IMR-90 (cell line): ENCODE data around the gene LIN37. TPM values are rescaled to one million over a fixed set of nuclear protein-coding genes. Genes with fewer than 3 reads are reported as not detected.

Source experiments
- ATAC-seq: fragments of 200-7000 bp; cut with Tn5 transposase; 2 replicates; pipeline ENCODE4 v1.9.1; 2020; ENCODE audit warnings: low read depth, mild to moderate bottlenecking, moderate library complexity
- BruUV-seq: library from RNA; stranded (reverse); fragments of 400-500 nt; replicated peaks from 2 replicates; lab custom pipeline; 2021; lab: Mats Ljungman, UMichigan
- CTCF ChIA-PET: fragments of 300-600 bp; formaldehyde crosslinking; extraction: SDS; loops from one replicate; lab custom pipeline; 2021; ENCODE audit warnings: antibody characterized with exemption; lab: Yijun Ruan, JAX
- POLR2A ChIA-PET: fragments of 300-600 bp; sonication (Branson Sonifier 250); formaldehyde crosslinking; loops from one replicate; lab custom pipeline; 2022; ENCODE audit warnings: antibody characterized with exemption; ENCODE audit not compliant: unreplicated experiment; lab: Charles Lee
- DNase-seq: peaks from one replicate; pipeline ENCODE4 v3.0.0; 2013
- H2AFZ ChIP-seq: replicated peaks from 2 replicates; pipeline ENCODE3; 2013; ENCODE audit warnings: low read length, mild to moderate bottlenecking; ENCODE audit not compliant: poor library complexity
- H2AK5ac ChIP-seq: 2 replicates; pipeline ENCODE4 v1.6.1; 2013; ENCODE audit warnings: low read depth, low read length, inconsistent platforms
- H2AK9ac ChIP-seq: replicated peaks from 2 replicates; pipeline ENCODE3; 2013; ENCODE audit warnings: mild to moderate bottlenecking, low read depth, low read length, moderate library complexity; ENCODE audit not compliant: poor library complexity
- H2BK120ac ChIP-seq: 2 replicates; pipeline ENCODE4 v1.6.1; 2013; ENCODE audit warnings: low read depth, low read length, inconsistent platforms
- H2BK15ac ChIP-seq: 3 replicates; pipeline ENCODE4 v1.6.1; 2013; ENCODE audit warnings: low read depth, low read length, inconsistent platforms
- H2BK20ac ChIP-seq: 2 replicates; pipeline ENCODE4 v1.6.1; 2013; ENCODE audit warnings: low read depth, mild to moderate bottlenecking, inconsistent platforms, low read length, moderate library complexity
- H2BK5ac ChIP-seq: 2 replicates; pipeline ENCODE4 v1.6.1; 2013; ENCODE audit warnings: mild to moderate bottlenecking, low read depth, low read length, inconsistent platforms; ENCODE audit not compliant: poor library complexity, severe bottlenecking
- H3K14ac ChIP-seq: replicated peaks from 2 replicates; pipeline ENCODE4 v1.6.1; 2013; ENCODE audit warnings: low read depth, low read length, inconsistent platforms
- H3K18ac ChIP-seq: 2 replicates; pipeline ENCODE4 v1.6.1; 2013; ENCODE audit warnings: low read depth, low read length, control low read depth
- H3K23ac ChIP-seq: 2 replicates; pipeline ENCODE4 v1.6.1; 2013; ENCODE audit warnings: low read depth, low read length, inconsistent platforms
- H3K27ac ChIP-seq: 2 replicates; pipeline ENCODE4 v1.5.1; 2013; ENCODE audit warnings: mild to moderate bottlenecking, control low read depth, low read length; ENCODE audit not compliant: insufficient read depth
- H3K27me3 ChIP-seq: 2 replicates; pipeline ENCODE4 v1.6.1; 2013; ENCODE audit warnings: low read length; ENCODE audit not compliant: control insufficient read depth, insufficient read depth
- H3K36me3 ChIP-seq: 2 replicates; pipeline ENCODE4 v1.6.1; 2013; ENCODE audit warnings: low read length, mixed read lengths; ENCODE audit not compliant: control insufficient read depth, insufficient read depth
- H3K4ac ChIP-seq: 2 replicates; pipeline ENCODE4 v1.6.1; 2013; ENCODE audit warnings: low read depth, low read length, inconsistent platforms
- H3K4me1 ChIP-seq: 2 replicates; pipeline ENCODE4 v1.6.1; 2013; ENCODE audit warnings: low read length, mixed read lengths; ENCODE audit not compliant: control insufficient read depth, insufficient read depth
- H3K4me2 ChIP-seq: 2 replicates; pipeline ENCODE4 v1.6.1; 2013; ENCODE audit warnings: low read depth, mild to moderate bottlenecking, control low read depth, low read length, moderate library complexity
- H3K4me3 ChIP-seq: 2 replicates; pipeline ENCODE4 v1.5.1; 2013; ENCODE audit warnings: low read depth, mild to moderate bottlenecking, control low read depth, low read length, moderate library complexity; ENCODE audit not compliant: insufficient read depth
- H3K56ac ChIP-seq: 2 replicates; pipeline ENCODE4 v1.6.1; 2013; ENCODE audit warnings: low read length, inconsistent platforms; ENCODE audit not compliant: insufficient read depth; ENCODE audit errors: extremely low read depth
- H3K79me1 ChIP-seq, 2 experiments: 2 replicates each; pipeline ENCODE4 v1.6.1; 2013; ENCODE audit warnings: low read length in 2 of 2, inconsistent platforms in 1 of 2, low read depth in 1 of 2
- H3K9ac ChIP-seq: 2 replicates; pipeline ENCODE4 v1.6.1; 2013; ENCODE audit warnings: low read depth, low read length, control low read depth
- H3K9me1 ChIP-seq: 2 replicates; pipeline ENCODE4 v1.6.1; 2013; ENCODE audit warnings: low read length, inconsistent platforms; ENCODE audit not compliant: insufficient read depth
- H3K9me3 ChIP-seq: 2 replicates; pipeline ENCODE4 v1.6.1; 2013; ENCODE audit warnings: low read length; ENCODE audit not compliant: control insufficient read depth, insufficient read depth
- H4K20me1 ChIP-seq: 2 replicates; pipeline ENCODE4 v1.6.1; 2013; ENCODE audit warnings: low read length, inconsistent platforms; ENCODE audit not compliant: insufficient read depth
- H4K5ac ChIP-seq: 2 replicates; pipeline ENCODE4 v1.6.1; 2013; ENCODE audit warnings: mild to moderate bottlenecking, low read depth, low read length, control low read depth
- H4K8ac ChIP-seq, 2 experiments: 2 replicates each; pipeline ENCODE4 v1.6.1; 2013; ENCODE audit warnings: low read depth in 2 of 2, low read length in 2 of 2, control low read depth in 1 of 2, inconsistent platforms in 1 of 2
- H4K91ac ChIP-seq: 2 replicates; pipeline ENCODE4 v1.6.1; 2013; ENCODE audit warnings: low read depth, low read length, inconsistent platforms; ENCODE audit not compliant: insufficient read depth
- BHLHE40 ChIP-seq: fragments of 150-350 bp; IDR thresholded peaks from 2 replicates; pipeline ENCODE4 v1.6.1; 2016; ENCODE audit warnings: mild to moderate bottlenecking, low read depth, low read length
- CEBPB ChIP-seq: IDR thresholded peaks from 2 replicates; pipeline ENCODE4 v1.6.1; 2012; ENCODE audit warnings: low read depth, low read length, improper control_type of control experiment
- CHD1 ChIP-seq: IDR thresholded peaks from 2 replicates; pipeline ENCODE4 v1.6.1; 2012; ENCODE audit warnings: low read depth, low read length, improper control_type of control experiment
- CTCF ChIP-seq: conservative IDR thresholded peaks from 2 replicates; pipeline ENCODE4 v1.5.1; 2012; ENCODE audit warnings: mild to moderate bottlenecking, low read depth, low read length, improper control_type of control experiment
- ELK1 ChIP-seq: fragments of 150-350 bp; IDR thresholded peaks from 2 replicates; pipeline ENCODE4 v1.6.1; 2016; ENCODE audit warnings: low read depth, mild to moderate bottlenecking, low read length, moderate library complexity, borderline replicate concordance
- FOS ChIP-seq: fragments of 150-350 bp; IDR thresholded peaks from 2 replicates; pipeline ENCODE4 v1.6.1; 2016; ENCODE audit warnings: low read depth, low read length
- MAFK ChIP-seq: IDR thresholded peaks from 2 replicates; pipeline ENCODE4 v1.6.1; 2012; ENCODE audit warnings: low read depth, low read length, improper control_type of control experiment
- MAZ ChIP-seq: IDR thresholded peaks from 2 replicates; pipeline ENCODE4 v1.6.1; 2012; ENCODE audit warnings: low read depth, mild to moderate bottlenecking, low read length, improper control_type of control experiment, moderate library complexity, borderline replicate concordance
- MXI1 ChIP-seq: IDR thresholded peaks from 2 replicates; pipeline ENCODE4 v1.6.1; 2012; ENCODE audit warnings: low read depth, mild to moderate bottlenecking, low read length, moderate library complexity, borderline replicate concordance
- POLR2A ChIP-seq: IDR thresholded peaks from 2 replicates; pipeline ENCODE4 v1.6.1; 2012; ENCODE audit warnings: mild to moderate bottlenecking, low read depth, low read length
- RAD21 ChIP-seq: IDR thresholded peaks from 2 replicates; pipeline ENCODE4 v1.6.1; 2012; ENCODE audit warnings: low read length, improper control_type of control experiment
- RCOR1 ChIP-seq: IDR thresholded peaks from 2 replicates; pipeline ENCODE4 v1.6.1; 2012; ENCODE audit warnings: mild to moderate bottlenecking, low read length, improper control_type of control experiment; ENCODE audit not compliant: insufficient replicate concordance
- RFX5 ChIP-seq: IDR thresholded peaks from 2 replicates; pipeline ENCODE4 v1.8.0; 2012; ENCODE audit warnings: low read depth, mild to moderate bottlenecking, low read length, moderate library complexity
- SMC3 ChIP-seq: fragments of 150-350 bp; IDR thresholded peaks from 2 replicates; pipeline ENCODE4 v1.6.1; 2016; ENCODE audit warnings: low read depth, mild to moderate bottlenecking, antibody characterized with exemption, low read length, moderate library complexity
- USF2 ChIP-seq: fragments of 150-350 bp; IDR thresholded peaks from 2 replicates; pipeline ENCODE4 v1.6.1; 2017; ENCODE audit warnings: mild to moderate bottlenecking, antibody characterized with exemption, low read length, low read depth
- WGBS, 2 experiments: methylation state at CpG; one replicate each; pipeline versions ENCODE4 v1.1.5 to v1.1.7; 2013; ENCODE audit warnings: missing lambda C conversion rate in 2 of 2; ENCODE audit not compliant: insufficient read length in 1 of 2; ENCODE audit errors: extremely low coverage in 2 of 2; 5-methylcytosine and 5-hydroxymethylcytosine counted together
- dilution Hi-C: fragments of 300-500 bp; cut with HindIII; formaldehyde crosslinking; loops from one replicate; pipeline ENCODE4 v1.14.3; 2018; ENCODE audit warnings: low sequenced_read_pairs; ENCODE audit not compliant: unreplicated experiment
- in situ Hi-C: fragments of 300-500 bp; cut with MboI; formaldehyde crosslinking; loops from 3 replicates; pipeline ENCODE4 v1.14.3; 2019; ENCODE audit warnings: low sequenced_read_pairs, inconsistent platforms, mixed read lengths
- intact Hi-C: fragments of 100-400 bp; cut with micrococcal nuclease; formaldehyde crosslinking; loops from 2 replicates; pipeline ENCODE4 v1.10.0; 2022
- polyA plus RNA-seq, 3 experiments: library from polyadenylated mRNA; depleted of rRNA; stranded (reverse); fragments of >200 nt; gene quantifications; 2 replicates each; pipeline ENCODE4 v1.2.3, GENCODE V29; 2012; ENCODE audit warnings: low replicate concordance in 1 of 3
- total RNA-seq: library from RNA; depleted of rRNA; stranded (reverse); fragments of >200 nt; gene quantifications from 2 replicates; pipeline ENCODE4 v1.2.3, GENCODE V29; 2012

Gene LIN37
- total and polyA plus RNA-seq, 2 of the 4 experiments (the other 2 are of a cell fraction), result 12.7 to 23.1 TPM

- no peak overlapping the region for H3K56ac ChIP-seq
- no peaks in the 10 kb centered on the region for H3K9me1 ChIP-seq
- H3K23ac ChIP-seq, result no peak overlapping the region
- no peaks in the 10 kb centered on the region for H3K79me1 ChIP-seq
- H3K9me3 ChIP-seq, result no peaks in the 10 kb centered on the region
- WGBS, 2 experiments, result 97% methylated on average over 12 of the region's 31 CpGs; no CpG with 5 or more reads in 1 of the 2 experiments
- no peak overlapping the region for H2AK5ac ChIP-seq
- no peaks in the 10 kb centered on the region for H3K4me1 ChIP-seq
- no peak overlapping the region for H3K9ac ChIP-seq
- no peak overlapping the region for H4K8ac ChIP-seq
- ATAC-seq (no peak), DNase-seq (no peak)
- H3K27ac ChIP-seq, result no peak overlapping the region
- CTCF ChIA-PET, result interaction anchor here (0.6 kb wide), 1 partner anchor 105 kb away, joined by 3 read pairs; no protein-coding TSS in a partner anchor
- H3K14ac ChIP-seq, result no peak overlapping the region
- POLR2A ChIA-PET, result no interaction called here
- no peak overlapping the region for H4K5ac ChIP-seq
- H3K4me2 ChIP-seq, result no peak overlapping the region
- no peak overlapping the region for H2BK5ac ChIP-seq
- H3K4ac ChIP-seq, result no peak overlapping the region
- H2AFZ ChIP-seq, result no peak overlapping the region
- H3K4me3 ChIP-seq, result no peak overlapping the region
- dilution Hi-C loops, result no loop called here
- peak overlapping the region; percentile 28 for H2AK9ac ChIP-seq
- no peaks in the 10 kb centered on the region for H3K27me3 ChIP-seq
- no peak overlapping the region for H2BK15ac ChIP-seq
- H4K91ac ChIP-seq, result no peak overlapping the region
- intact Hi-C loops, result no loop called here
- H4K20me1 ChIP-seq, result no peaks in the 10 kb centered on the region
- peaks cover 10% of the 10 kb centered on the region for H3K36me3 ChIP-seq
- in situ Hi-C loops, result no loop called here
- no TSS peak for BruUV-seq
- H3K18ac ChIP-seq, result no peak overlapping the region
- no peak overlapping the region for H2BK20ac ChIP-seq
- no peak overlapping the region for H2BK120ac ChIP-seq
- no peak for TF ChIP-seq USF2
- no peak for TF ChIP-seq RCOR1
- TF ChIP-seq MAZ, result no peak
- no peak for TF ChIP-seq ELK1
- no peak for TF ChIP-seq MAFK
- no peak for TF ChIP-seq CHD1
- no peak for TF ChIP-seq FOS
- no peak for TF ChIP-seq RFX5
- no peak for TF ChIP-seq SMC3
- no peak for TF ChIP-seq POLR2A
- TF ChIP-seq RAD21, result no peak
- no peak for TF ChIP-seq CEBPB
- no peak for TF ChIP-seq BHLHE40
- TF ChIP-seq CTCF, result no peak
- no peak for TF ChIP-seq MXI1
Observed at GRCh38 chr19:35786299-35787160, 38.2 kb downstream of the LIN37 start.
